Right ventricle myocardium inferior (tissue), 1 donor: Measurements from ENCODE around the gene VTI1A. TPM values are rescaled to one million over a fixed set of nuclear protein-coding genes. Genes with fewer than 3 reads are reported as not detected.
"Not testable (repeated sequence)": the region's sequence is repeated elsewhere in the genome, so short reads cannot be mapped to it uniquely, and the experiment has no call there.

Source experiments
- ATAC-seq: fragments of 200-7000 bp; cut with Tn5 transposase; one replicate; pipeline ENCODE4 v1.9.1; 2020; ENCODE audit warnings: mild to moderate bottlenecking, moderate library complexity
- DNase-seq: peaks from one replicate; pipeline ENCODE4 v3.0.0; 2021; ENCODE audit errors: missing footprints
- intact Hi-C: fragments of 100-400 bp; cut with DNase I; formaldehyde crosslinking; loops from one replicate; pipeline ENCODE4 v1.11.0; 2022
- total RNA-seq: library from RNA; stranded (reverse); fragmentation: NEBNext Ultra II Directional; extraction: Animal tissue kit (Norgen Biotek cat#: 25700); gene quantifications from one replicate; pipeline ENCODE4 v1.2.1, GENCODE V29; 2021
- donor health status: DM: no; HTN: yes; CAD: no; lungs with severe emphysema.

Gene VTI1A
- total RNA-seq, 1 donor from 2014 or later: 21.2 TPM

DNA sequence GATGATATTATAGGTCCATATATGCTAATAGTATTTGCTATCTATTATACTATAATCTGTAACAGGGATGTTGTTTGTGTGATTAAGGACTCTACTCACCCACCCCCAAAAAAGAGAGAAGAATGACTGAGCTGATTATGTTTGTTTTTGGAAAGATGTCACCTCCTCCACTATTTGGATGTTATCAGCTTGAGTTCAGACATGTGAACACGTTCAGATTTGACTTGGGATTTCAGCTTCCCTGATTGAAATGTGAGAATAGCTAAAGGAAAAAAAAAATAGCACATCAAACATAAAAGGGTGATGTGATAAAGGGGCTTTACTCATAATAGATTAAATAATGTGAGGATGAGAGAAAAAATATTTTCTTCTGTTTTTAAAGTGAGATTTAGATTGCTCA lies 81.2 kb downstream of the VTI1A start:
- intact Hi-C loops: no loop called here
- no peak for DNase-seq
- no peak for ATAC-seq

DNA sequence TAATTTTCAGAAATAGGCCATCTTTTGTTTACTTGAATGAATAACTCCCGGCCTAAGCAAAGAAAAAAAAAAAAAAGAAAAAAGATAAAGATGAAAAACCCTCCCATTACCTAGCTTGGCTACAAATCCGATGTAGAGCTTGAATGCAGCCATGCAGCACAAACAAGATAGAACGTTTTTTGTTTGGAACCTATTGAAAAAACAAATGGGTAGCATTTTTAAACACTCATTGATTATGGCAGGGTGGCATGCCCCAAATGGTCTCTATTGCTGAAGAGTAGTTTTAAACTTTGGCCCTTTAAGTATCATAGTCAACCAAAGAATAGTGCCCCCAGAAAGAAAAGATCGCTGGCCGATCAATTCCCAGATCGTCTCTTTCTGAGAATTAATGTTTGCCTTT lies 84.4 kb downstream of the VTI1A start:
- DNase-seq (no peak), ATAC-seq (no peak)
- intact Hi-C loops: no loop called here

DNA sequence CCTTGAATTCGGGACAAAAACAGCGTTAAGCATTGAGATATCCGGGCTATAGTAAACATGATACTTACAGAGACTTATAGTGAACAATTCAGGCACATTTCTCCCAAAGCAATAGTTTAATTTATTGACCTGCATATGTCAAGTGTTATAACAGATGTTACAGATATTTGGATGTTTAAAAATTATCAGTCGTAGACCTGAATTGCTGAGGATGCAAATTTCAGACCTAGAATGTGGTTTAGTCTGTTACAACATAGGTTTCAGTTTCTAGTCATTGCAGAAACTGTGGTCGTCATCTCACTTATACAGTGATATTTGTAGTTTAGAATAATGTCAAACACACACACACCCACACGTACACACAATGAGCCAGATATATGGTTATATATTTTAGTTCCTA lies 85.2 kb downstream of the VTI1A start:
- DNase-seq: no peak
- ATAC-seq: no peak
- intact Hi-C loops: no loop called here

DNA sequence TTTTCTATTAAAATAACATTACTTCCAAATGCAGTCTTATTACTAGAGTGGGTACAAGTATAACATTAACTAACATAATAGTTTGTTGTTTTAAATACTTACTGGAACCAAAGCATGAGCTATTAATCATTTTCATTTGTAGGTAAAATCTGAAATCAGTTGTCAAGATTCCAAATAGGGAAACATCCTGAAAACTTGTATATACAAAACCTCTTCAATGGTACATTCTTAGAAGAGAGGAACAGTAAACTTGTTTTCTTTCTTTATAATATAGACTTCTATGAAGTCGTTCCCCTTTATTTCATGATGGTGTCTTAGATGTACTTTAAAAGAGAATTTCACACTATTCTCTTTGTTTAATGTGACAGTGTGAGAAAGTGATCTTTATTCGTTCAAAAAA lies 85.9 kb downstream of the VTI1A start:
- intact Hi-C loops: no loop called here
- no peak for DNase-seq
- no peak for ATAC-seq

DNA sequence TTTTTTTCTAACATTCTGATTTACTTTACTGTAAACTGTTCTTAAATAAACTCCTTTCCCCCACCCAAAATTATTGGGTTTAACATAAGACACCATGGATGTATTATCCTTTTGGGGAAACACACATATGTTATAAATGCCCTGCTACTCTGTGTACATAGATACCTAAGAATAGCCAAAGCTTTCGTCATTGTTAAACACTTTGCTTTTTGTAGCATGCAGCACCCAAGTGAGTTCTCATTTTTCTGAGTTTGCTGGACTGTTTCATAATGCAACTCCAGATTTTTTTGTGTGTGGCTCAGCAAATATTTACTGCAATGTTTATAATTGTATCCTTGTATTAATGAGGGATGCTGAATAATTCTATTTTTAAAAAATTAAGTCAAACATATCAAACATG lies 86.9 kb downstream of the VTI1A start:
- DNase-seq (no peak), ATAC-seq (no peak)
- intact Hi-C loops: no loop called here

DNA sequence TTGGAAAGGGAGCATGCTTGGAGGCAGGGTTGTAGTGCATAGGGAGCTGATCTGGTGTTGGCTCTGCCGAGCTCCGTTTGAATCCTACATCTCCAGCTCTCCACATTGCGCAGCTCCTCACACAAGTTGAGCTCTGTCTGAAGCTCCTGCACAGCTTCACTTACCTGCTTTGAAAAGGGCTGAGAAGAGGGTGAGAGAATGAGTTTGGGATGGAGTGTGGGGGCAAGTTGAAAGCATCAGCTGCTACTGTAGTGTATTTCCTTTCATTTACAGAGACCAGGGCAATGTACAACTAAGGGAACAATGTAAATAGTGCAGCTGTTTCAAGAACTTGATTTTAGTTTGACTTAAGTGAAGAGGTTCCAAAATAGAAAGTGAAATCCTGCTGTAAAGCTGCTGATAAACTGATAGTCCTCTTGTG lies 88.5 kb downstream of the VTI1A start:
- ATAC-seq (no peak), DNase-seq (no peak)
- intact Hi-C loops: no loop called here

DNA sequence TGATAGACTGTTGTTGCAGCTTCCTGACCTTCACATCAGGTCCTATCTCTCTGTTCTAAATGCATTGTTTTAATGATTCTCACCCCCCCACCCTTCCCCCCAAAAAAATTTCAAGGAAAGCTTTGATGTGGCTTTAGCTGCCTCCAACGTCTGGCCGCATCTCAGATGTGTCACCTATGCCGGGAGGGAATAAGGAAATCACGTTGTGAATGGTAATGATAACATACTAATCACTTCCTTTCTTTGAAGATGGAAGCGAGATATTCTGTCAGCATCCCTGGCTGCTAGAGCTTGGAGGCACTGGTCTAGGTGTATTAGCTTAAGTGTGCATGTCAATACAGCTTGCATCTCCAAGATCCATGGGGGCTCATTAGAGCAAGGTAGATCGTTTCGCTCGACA lies 89.6 kb downstream of the VTI1A start:
- DNase-seq (no peak), ATAC-seq (no peak)

DNA sequence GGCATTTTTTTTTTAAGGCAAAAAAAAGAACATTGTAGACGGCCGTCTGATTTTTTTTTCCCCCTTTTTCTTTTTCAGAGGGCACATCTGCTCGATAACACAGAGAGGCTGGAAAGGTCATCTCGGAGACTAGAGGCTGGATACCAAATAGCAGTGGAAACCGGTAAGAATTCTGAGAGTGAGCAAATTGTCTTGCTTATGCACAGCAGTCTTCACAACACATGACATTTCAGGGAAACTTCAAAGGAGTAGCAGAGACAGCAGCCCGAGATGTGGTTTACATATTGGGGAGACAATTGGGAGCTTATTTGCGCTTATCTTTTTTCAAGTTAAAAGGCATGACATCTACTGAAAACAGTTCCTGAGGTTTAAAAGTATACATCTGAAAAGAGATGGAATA lies 91.2 kb downstream of the VTI1A start:
- ATAC-seq (no peak), DNase-seq (no peak)
- intact Hi-C loops: no loop called here

More for the DNA sequence above, 89.6 kb downstream of the VTI1A start:
- intact Hi-C loops: no loop called here

DNA sequence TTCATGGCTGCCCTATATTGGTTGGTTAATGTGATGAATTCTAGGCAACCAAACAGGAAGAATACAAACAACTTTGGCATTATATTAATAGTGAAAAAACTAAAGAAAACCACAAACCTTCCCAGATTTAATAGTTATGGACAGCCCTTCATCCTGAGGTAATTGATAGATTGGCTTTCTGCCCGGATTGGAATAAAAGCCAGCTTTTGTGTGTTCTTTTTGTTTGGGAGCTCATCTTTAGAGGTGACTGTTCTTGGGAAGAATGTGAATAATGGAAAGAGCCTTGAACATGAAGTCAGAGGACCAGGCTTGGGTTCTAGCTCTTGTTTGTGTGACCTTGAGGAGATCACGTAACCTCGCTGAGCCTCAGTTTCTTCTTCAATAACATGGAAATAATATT lies 92.3 kb downstream of the VTI1A start:
- intact Hi-C loops: no loop called here
- ATAC-seq (no peak), DNase-seq (no peak)

DNA sequence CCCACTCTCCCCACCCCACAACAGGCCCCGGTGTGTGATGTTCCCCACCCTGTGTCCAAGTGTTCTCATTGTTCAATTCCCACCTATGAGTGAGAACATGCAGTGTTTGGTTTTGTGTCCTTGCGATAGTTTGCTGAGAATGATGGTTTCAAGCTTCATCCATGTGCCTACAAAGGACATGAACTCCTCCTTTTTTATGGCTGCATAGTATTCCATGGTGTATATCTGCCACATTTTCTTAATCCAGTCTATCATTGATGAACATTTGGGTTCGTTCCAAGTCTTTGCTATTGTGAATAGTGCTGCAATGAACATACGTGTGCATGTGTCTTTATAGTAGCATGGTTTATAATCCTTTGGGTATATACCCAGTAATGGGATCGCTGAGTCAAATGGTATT lies 95.8 kb downstream of the VTI1A start:
- DNase-seq, ATAC-seq, intact Hi-C loops: not testable (repeated sequence)

DNA sequence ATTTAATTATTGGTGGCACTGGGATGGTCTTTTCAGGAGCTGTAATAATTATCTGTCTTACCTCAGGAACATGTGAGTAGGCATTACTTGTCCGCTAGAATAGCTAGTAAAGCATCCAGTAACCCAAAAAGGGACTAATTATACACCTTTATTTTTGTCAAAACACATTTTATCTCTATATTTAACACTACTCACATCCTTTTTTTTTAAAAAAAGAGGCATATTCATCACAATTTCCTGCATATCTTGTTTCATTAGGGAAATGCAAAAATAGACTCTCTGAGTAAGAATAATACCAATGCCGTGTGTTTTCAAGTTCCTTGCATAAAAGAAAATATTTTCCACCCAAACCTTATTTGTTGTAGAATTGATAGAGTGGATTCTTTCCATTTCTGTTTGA lies 99.5 kb downstream of the VTI1A start:
- intact Hi-C loops: no loop called here
- DNase-seq: no peak
- ATAC-seq: no peak

DNA sequence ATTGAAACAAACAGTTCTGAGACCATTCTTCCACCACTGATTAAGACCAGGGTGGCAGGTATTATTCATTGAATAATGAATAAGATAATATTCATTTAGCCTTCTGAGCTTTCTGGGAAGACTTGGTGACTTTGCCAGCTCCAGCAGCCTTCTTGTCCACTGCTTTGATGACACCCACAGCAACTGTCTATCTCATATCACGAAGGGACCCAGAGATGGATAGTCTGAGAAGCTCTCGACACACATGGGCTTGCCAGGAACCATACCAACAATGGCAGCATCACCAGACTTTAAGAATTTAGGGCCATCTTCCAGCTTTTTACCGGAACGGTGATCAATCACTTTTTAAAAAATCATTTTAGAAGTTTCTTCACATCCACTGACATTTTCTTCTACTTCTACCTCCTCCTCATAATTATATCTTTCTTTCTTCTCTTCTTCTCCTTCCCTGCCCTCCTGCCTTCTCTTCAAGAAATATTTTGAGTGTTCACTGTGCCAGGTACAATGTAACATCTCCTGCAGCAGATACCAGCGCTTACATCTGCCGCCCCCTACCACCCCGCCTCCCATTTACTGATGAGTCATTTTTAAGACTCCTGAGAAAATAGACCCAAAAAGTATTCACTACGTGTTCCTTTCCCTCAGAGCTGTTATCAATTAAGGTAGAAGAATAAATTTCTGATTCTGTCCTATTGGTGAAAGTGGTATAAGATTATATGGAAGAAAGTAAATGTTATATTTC lies 101.7 kb downstream of the VTI1A start:
- DNase-seq: no peak
- intact Hi-C loops: no loop called here
- ATAC-seq: no peak

DNA sequence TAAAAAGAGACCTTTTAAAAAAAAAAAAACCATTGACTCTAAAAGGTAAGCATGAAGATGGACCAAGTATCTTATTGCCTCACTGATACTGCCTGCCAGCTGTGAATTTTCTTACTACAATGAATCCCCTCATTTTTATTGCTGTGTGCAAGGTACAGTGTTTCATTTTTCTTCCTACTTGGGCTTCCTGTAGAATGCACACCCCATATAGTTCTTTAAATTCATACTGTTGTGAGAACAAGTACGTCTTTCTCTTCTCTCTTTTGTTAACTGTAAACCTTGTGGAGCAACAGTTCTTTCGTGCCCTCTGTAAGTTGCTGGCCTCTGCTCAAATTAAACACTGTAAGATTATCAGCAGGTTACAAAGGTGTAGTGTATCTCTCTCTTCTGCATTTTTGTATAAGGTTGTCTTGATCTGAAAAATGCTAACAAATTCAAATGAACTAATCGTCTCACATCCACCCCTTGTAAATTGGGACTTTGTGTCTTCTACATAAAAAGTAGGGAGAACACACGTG lies 105.6 kb downstream of the VTI1A start:
- ATAC-seq: no peak
- intact Hi-C loops: no loop called here
- DNase-seq: no peak

DNA sequence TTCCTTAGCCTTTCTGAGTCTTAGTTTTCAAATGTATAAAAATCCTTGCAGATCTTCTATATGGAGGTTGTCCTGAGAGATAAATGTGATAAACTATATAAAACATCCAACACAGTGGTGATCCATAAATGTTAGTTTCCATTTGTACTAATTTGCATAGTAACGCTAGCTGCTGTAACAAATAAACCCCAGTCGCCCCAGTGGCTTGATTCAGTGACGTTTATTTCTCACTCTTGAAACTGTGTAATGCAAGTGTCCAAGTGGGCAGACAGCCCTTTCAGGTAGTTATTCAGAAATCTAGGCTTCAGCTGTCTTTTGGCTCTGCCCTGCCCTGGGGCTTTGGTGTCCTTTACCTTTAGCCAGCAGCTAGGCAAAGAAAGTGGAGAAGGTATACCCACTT lies 106.3 kb downstream of the VTI1A start:
- ATAC-seq (no peak), DNase-seq (no peak)
- intact Hi-C loops: no loop called here

DNA sequence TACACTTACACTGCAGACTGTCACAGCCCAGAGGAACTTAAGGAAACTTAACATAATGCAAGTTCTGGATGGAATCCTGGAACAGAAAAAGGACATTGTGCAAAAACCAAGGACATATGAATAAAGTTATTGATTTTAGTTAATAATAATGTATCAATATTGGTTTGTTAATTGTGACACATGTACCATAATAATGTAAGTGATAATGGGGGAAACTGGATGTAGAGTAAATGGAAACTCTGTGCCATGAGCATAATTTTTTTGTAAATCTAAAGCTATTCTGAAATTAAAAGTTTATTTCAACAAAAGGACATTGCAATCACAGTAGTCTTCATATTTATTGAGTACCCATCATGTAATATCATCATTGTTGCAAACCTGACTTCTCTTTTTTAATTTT lies 107.2 kb downstream of the VTI1A start:
- intact Hi-C loops: no loop called here
- ATAC-seq (no peak), DNase-seq (no peak)

DNA sequence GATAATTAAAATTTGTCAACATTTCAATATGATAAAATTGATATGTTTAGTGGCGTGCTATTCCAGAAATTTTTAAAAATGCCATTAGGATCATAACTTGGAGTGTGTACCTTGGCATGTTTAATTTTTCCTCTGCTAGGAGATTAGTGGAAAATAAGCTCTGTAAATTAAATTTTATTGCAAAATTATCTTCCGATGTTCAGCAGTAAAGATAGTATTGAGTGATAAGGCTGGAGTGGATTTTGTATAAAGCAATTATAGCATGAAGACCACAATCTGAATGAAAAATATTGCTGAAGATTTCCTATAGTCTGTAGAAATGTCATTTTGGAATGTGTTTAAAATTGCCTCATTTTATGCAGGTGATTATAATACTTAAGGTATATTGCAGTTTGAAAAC lies 110.2 kb downstream of the VTI1A start:
- intact Hi-C loops: no loop called here
- DNase-seq (no peak), ATAC-seq (no peak)

DNA sequence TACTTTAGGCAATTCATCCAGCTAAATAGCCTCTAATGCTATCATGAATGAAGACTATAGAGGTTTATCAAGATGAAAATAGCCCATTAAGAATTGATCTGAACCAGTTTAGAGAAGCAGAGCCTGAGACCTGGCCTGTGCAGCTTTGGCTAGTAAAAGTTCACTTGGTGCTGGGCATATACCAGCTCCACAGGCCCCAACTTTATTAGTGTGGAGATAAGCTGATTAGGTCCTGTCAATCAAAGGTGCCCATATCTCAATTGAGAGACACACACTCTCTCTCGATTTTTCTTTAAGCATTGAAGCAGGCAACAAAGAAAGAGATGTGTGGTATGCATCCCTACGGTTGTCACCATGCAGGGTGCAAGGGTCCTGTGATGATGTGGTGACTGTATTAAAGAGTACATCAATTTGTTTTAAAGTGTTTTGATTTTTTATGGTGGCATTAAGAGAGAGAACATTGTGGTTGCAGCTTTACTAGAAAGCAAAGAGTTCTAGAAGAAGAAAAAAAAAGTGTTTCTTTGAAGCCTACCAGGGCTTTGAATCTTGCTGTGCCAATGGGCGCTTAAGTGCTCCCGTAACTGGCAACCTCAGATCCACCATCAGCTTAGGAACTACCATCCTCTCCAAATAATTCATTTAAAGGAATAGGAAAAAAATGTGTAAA lies 111.6 kb downstream of the VTI1A start:
- no peak for ATAC-seq
- intact Hi-C loops: no loop called here

DNA sequence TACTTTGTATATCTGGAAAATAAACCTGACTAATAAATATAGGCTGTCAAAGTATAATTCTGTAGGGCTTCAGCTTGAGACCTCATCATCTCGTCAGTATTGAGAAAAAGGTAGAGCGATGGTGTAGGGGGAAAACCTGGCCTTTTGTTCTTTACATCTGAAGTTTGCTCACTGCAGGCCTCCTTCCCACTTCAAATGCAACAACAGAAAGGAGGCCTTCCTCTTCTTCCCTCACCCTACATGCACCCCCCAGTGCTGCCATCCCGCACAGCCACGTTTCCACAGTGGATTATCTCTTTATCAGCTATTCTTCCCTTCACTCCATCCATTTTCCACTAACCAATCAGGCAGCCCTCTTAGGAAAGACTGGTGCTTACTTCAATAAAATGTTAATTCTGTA lies 112.3 kb downstream of the VTI1A start:
- ATAC-seq (no peak), DNase-seq (no peak)
- intact Hi-C loops: no loop called here

More for the DNA sequence above, 111.6 kb downstream of the VTI1A start:
- no peak for DNase-seq

DNA sequence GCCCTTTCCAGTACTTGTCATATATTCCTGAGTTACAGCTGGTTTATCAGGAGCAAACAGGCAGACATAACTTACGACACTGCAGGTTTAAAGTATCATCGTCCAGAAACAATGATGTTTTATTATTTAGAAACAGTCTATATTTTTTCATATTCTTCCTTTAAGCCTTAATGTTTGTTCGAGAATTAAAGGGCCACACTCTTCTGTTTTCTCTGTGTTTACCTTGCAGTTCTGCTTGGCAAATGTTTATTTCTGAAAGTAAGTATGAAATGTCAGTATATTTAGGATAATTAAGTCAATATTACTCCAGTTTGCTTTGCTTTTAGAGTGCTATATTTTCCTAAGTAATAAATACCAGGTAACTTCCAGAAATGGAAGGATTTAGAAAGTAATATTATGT lies 115.1 kb downstream of the VTI1A start:
- ATAC-seq: no peak
- no peak for DNase-seq
- intact Hi-C loops: no loop called here

DNA sequence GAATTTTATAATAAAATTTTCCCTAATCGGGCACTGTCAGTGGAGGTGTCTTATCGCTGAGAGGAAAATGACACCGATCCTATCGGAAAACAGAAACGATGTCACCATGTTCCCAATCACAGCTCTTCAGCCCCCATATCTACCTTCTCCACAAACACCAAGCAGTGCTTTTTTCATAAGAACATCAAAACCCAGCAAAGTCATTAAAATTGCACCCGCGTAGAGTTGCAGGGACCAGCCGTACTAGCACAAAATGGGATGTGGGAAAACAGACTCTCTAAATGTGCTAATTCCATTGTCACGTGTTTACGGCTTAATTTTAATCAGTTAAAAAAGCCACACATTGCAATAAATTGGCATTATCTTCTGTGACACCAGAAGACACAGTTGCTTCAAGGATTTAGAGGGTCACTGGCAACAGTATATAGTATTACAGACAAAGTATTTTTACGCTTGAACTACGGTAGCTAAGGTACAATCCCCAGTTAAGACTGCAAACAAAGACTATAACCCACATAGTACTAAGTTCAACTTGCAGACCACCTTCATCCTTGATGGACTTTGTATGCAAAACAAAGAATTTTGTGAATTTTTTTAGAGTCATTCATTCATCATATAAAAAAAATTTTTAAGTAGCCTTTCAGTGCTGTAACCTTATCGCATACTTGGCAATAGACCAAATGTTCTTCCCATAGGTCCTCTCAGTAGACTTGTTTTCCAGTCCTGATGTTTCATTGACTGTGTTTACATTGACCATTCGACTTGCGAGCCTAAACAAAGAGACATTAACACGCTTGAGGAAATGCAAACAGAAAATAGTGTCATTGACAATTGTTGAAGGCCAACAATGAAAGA lies 116.0 kb downstream of the VTI1A start:
- ATAC-seq (no peak), DNase-seq (no peak)
- intact Hi-C loops: no loop called here
